Esophagus squamous epithelium (tissue), 5 donors: ENCODE measurements around the gene CCNJL. TPM values are rescaled to one million over a fixed set of nuclear protein-coding genes. Genes with fewer than 3 reads are reported as not detected.
A peak's percentile ranks its signal among the peaks of the same experiment; 100 is the strongest.

Experiments
- DNase-seq: peaks from one replicate; lab custom pipeline; 2025; lab: John Stamatoyannopoulos, UW
- H3K27ac ChIP-seq, 4 donors: fragments of 200-600 bp; sonication (generic); one replicate each; pipeline ENCODE4 v1.5.1; 2016 to 2019; ENCODE audit warnings: mild to moderate bottlenecking in 1 of 4
- H3K27me3 ChIP-seq, 4 donors: fragments of 200-600 bp; sonication (generic); 1 replicate in 3 of 4; 2 replicates in 1 of 4; pipeline versions ENCODE4 v1.5.1 to v1.6.0; 2017 to 2021; ENCODE audit warnings: antibody characterized with exemption in 1 of 4
- H3K36me3 ChIP-seq, 3 donors: fragments of 200-600 bp; sonication (generic); one replicate each; pipeline ENCODE4 v1.5.1; 2016 to 2019
- H3K4me1 ChIP-seq, 3 donors: fragments of 200-600 bp; sonication (generic); one replicate each; pipeline ENCODE4 v1.5.1; 2017 to 2019
- H3K4me3 ChIP-seq, 4 donors: fragments of 200-600 bp; sonication (generic); 1 replicate in 3 of 4; 2 replicates in 1 of 4; pipeline ENCODE4 v1.5.1; 2016 to 2019; ENCODE audit warnings: mild to moderate bottlenecking in 2 of 4, moderate library complexity in 1 of 4
- H3K9me3 ChIP-seq, 3 donors: fragments of 200-600 bp; sonication (generic); one replicate each; pipeline ENCODE4 v1.5.1; 2016 to 2019
- POLR2A ChIP-seq, 4 donors: fragments of 450-650 bp; IDR thresholded peaks; one replicate each; pipeline ENCODE4 v1.6.1; 2017; ENCODE audit warnings: antibody characterized with exemption in 4 of 4, mild to moderate bottlenecking in 4 of 4, moderate library complexity in 3 of 4
- WGBS, 2 donors: methylation state at CpG; one replicate each; pipeline ENCODE4 v1.1.5; 2018; 5-methylcytosine and 5-hydroxymethylcytosine counted together
- intact Hi-C: fragments of 100-400 bp; cut with DNase I; formaldehyde crosslinking; loops from one replicate; pipeline ENCODE4 v1.15.0; 2022
- small RNA-seq, 4 donors: library from RNA; depleted of rRNA; stranded (forward); fragments of <200 nt; gene quantifications; one replicate each; pipeline ENCODE3, GENCODE V24; 2016
- total RNA-seq, 4 donors: library from RNA; depleted of rRNA; stranded (reverse); fragments of >200 nt; gene quantifications; one replicate each; pipeline ENCODE4 v1.1.0, GENCODE V29; 2016
- TF ChIP-seq, protein P1 (sequence below), 6 experiments: fragments of 450-650 bp in 4 of 6; fragments of 200-600 bp in 2 of 6; sonication (generic) in 2 of 6; IDR thresholded peaks; one replicate each; pipeline ENCODE4 v1.5.1; 2016 to 2019; ENCODE audit warnings: antibody characterized with exemption in 6 of 6, mild to moderate bottlenecking in 4 of 6, moderate library complexity in 4 of 6
- donor health status: DM: yes; HTN: yes; CAD: no.

Gene CCNJL
- total RNA-seq, 4 donors from 2014 or later, result 0.04 to 3.0 (median 0.74) TPM

DNA sequence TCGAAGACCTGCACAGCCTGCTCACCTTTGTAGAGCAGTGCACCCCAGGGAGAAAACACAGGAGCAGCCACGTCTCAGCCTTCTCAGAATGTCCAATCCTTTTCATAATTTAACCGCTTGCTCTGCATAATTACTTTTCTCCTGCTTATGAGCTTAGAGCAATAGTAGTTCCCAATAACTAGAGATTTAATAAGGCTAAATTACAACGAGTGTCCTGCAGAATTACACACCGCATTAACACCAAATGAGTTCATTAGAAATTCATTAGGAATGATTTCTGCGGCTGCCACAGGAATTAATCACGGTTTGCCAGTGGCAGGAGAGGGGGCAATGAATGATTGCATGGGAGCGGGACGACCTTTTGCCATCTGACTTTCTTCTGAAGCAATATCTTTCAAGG, 101.8 kb downstream of the CCNJL start:
- intact Hi-C loops, result no loop called here
- Histone ChIP-seq H3K4me3 (no peak overlapping the region), H3K36me3 (no peaks in the 10 kb centered on the region), H3K4me1 (peaks cover 0 to 18% (median 3%) of the 10 kb centered on the region in 3 donors), H3K27ac (no peak overlapping the region), H3K9me3 (no peaks in the 10 kb centered on the region), H3K27me3 (no peaks in the 10 kb centered on the region)
- no peak for DNase-seq
- no peak for TF ChIP-seq POLR2A (IDR thresholded peaks at IDR 0.05)
- TF ChIP-seq, protein P1, sequence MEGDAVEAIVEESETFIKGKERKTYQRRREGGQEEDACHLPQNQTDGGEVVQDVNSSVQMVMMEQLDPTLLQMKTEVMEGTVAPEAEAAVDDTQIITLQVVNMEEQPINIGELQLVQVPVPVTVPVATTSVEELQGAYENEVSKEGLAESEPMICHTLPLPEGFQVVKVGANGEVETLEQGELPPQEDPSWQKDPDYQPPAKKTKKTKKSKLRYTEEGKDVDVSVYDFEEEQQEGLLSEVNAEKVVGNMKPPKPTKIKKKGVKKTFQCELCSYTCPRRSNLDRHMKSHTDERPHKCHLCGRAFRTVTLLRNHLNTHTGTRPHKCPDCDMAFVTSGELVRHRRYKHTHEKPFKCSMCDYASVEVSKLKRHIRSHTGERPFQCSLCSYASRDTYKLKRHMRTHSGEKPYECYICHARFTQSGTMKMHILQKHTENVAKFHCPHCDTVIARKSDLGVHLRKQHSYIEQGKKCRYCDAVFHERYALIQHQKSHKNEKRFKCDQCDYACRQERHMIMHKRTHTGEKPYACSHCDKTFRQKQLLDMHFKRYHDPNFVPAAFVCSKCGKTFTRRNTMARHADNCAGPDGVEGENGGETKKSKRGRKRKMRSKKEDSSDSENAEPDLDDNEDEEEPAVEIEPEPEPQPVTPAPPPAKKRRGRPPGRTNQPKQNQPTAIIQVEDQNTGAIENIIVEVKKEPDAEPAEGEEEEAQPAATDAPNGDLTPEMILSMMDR (IDR thresholded peaks at IDR 0.05), result no peak
- WGBS, 2 donors, result 82 to 85% methylated on average over 8 to 9 of the region's 9 CpGs

DNA sequence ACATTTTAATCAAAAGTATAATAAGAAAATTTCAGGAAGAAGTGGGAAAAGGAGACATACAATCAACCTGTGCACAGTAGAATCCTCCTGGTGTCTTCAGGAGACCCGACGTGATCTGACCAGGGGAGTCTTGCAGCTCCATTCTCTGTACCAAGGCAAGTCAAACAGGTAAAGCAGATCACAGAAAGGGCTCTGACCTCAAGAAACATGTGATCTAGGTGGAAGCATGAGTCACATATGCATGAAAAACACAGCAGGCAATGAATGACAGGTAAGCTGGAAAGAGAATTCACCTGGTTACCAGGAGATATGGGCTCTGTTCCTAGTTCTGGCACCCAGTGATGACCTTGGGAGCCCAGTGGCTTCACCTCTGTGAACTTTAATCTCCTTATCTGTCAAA, 102.4 kb downstream of the CCNJL start:
- Histone ChIP-seq H3K4me1 (peaks cover 0 to 18% (median 3%) of the 10 kb centered on the region in 3 donors), H3K27me3 (no peaks in the 10 kb centered on the region), H3K9me3 (no peaks in the 10 kb centered on the region), H3K36me3 (no peaks in the 10 kb centered on the region), H3K4me3 (no peak overlapping the region), H3K27ac (peak overlapping the region in 1 of 4 donors; percentile 27)
- no peak for TF ChIP-seq POLR2A (IDR thresholded peaks at IDR 0.05)
- TF ChIP-seq, protein P1 (IDR thresholded peaks at IDR 0.05), result no peak
- DNase-seq, result no peak
- WGBS, 2 donors, result 42 to 59% methylated on average over 2 of the region's 2 CpGs
- intact Hi-C loops, result no loop called here

DNA sequence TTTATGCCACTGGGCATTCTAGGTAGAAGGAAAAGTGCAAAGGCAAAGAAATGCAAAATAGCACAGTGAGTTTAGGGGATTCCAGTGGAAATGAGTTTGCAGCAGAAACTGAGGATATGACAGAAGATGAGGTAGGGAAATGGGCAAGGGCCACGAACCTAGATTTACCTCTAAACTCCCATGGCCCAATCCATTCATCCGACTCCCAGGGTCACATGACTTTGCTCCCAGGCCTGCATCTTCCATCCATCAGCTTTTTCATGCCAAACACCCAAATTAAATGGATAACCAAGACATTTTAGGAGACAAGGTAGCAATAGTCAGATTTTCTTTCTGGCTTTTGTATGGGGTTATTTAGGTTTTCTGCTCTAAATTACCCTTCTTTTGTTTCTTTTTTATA, 105.3 kb downstream of the CCNJL start:
- TF ChIP-seq POLR2A (IDR thresholded peaks at IDR 0.05), result no peak
- TF ChIP-seq, protein P1 (IDR thresholded peaks at IDR 0.05), result no peak
- Histone ChIP-seq H3K4me3 (no peak overlapping the region), H3K36me3 (no peaks in the 10 kb centered on the region), H3K9me3 (no peaks in the 10 kb centered on the region), H3K4me1 (peaks cover 0 to 18% (median 3%) of the 10 kb centered on the region in 3 donors), H3K27ac (no peak overlapping the region), H3K27me3 (no peaks in the 10 kb centered on the region)
- intact Hi-C loops, result no loop called here
- DNase-seq, result no peak
- WGBS, 2 donors, result 78 to 80% methylated on average over 2 of the region's 2 CpGs

Small RNA genes within 50 kb of the gene (small RNA-seq; reads per million reads assigned to genes)
- 0 reads per million in 4 donors for gene AC112191.3

Other genes with a start within 250 kb of the CCNJL start
- gene PWWP2A, start 193.1 kb downstream of the CCNJL start, total RNA-seq, result 10 to 100 TPM; 15.3 to 20.8 (median 17.1) TPM
- gene FABP6, start 83.1 kb downstream of the CCNJL start, total RNA-seq, result 1 to 10 TPM in 1 of 4 donors, not detected in 3; 7.2 TPM
- under 1 TPM; 0.23 to 0.95 (median 0.62) TPM for gene C1QTNF2, start 58.1 kb upstream of the CCNJL start, total RNA-seq
- 1 to 10 TPM in 3 of 4 donors, under 1 TPM in 1; 0.87 to 3.2 (median 1.8) TPM for gene FAM200C, start 87.5 kb upstream of the CCNJL start, total RNA-seq
- 10 to 100 TPM; 31.9 to 70.2 (median 45.1) TPM for gene SLU7, start 106.5 kb upstream of the CCNJL start, total RNA-seq
- 100 to 1,000 TPM in 1 of 4 donors, 10 to 100 TPM in 3; 89.6 to 134 (median 90.1) TPM for gene PTTG1, start 109.3 kb upstream of the CCNJL start, total RNA-seq